Stimulated activated CD8-positive, alpha-beta memory T cell treated with anti-CD3 and anti-CD28 coated beads, Interleukin-2, amount 100 ng/mL, for 48 hours (primary cell): ENCODE data around the gene MBD4.

ENCODE experiments used
- DNase-seq, 2 donors: peaks; one replicate each; pipeline ENCODE4 v3.0.0-alpha.2; 2020; ENCODE audit warnings: low read depth in 2 of 2

The MBD4 gene

DNA sequence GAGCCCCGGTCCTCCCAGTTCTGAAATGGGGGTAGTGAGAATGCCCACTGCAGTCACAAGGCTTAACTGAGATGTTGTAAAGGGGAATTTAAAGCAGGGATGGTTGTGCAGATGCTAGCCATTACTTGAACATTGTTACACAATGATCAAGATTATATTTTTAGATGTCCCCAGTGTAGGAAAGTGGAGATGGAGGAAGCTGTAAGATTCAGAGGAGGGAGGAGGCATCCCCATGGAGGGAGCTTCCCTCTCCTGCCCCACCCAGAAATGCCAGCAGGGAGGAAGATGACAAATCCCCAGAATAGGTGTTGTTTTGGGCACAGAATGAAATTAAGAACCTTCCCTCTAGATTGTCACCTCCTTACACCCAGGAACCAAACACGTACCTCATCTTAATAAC lies 57.4 kb downstream of the MBD4 start:
- DNase-seq: no peak
